RPMI8226 (cell line): ENCODE measurements around the gene GABRD.

Experiments
- DNase-seq: peaks from one replicate; pipeline ENCODE4 v3.0.0-alpha.2; 2015

GABRD gene

DNA sequence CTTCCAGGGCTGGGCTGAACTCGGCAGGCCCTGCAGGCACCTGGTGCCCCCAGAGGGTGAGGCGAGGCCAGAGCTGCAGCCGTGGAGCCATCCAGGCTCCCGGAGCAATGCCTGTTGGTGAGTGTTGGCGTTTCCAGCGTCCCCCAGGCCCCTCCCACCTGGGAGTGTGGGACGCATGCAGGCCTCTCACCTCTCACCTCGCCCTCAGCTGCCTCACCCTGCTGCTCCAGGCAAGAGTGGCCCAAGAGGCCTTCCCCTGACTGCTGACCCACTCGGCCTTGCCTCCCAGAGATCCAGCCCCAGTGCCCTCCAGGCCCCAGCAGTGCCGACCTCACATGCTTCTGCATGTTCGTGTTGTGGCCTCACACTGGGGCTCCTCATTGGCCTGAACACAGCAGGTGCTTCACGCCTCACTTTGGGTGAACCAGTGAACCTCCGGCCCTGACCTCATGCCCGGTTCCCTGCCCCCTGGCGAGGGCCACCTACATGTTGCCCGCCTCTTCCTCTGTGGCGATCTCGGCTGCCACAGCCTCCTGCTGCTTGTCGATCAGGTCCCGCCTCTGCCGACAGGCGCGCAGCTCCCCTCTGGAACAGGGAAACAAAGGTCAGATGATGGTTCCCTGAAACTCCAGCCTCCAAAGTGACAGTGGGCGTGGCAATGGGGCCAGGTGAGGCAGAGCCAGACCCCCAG lies 32.5 kb upstream of the GABRD start:
- no peak for DNase-seq

DNA sequence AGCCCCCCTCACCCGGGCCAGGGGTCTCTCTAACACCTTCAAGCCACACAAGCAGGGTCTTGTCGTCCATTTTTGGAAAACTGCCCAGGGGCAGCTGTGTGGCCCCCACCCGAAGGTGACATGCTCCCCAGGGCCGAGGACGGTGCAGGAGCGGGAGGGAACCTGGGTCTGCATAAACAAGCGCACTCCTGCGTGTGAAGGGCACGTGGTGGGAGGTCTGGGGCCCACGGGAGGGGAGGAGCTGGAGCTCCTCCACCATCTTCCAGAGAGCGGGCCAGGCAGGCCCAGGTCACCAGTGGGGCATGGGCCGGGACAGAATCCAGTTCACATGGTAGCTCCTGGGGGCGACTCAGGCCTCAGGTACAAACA lies 32.0 kb upstream of the GABRD start:
- no peak for DNase-seq

DNA sequence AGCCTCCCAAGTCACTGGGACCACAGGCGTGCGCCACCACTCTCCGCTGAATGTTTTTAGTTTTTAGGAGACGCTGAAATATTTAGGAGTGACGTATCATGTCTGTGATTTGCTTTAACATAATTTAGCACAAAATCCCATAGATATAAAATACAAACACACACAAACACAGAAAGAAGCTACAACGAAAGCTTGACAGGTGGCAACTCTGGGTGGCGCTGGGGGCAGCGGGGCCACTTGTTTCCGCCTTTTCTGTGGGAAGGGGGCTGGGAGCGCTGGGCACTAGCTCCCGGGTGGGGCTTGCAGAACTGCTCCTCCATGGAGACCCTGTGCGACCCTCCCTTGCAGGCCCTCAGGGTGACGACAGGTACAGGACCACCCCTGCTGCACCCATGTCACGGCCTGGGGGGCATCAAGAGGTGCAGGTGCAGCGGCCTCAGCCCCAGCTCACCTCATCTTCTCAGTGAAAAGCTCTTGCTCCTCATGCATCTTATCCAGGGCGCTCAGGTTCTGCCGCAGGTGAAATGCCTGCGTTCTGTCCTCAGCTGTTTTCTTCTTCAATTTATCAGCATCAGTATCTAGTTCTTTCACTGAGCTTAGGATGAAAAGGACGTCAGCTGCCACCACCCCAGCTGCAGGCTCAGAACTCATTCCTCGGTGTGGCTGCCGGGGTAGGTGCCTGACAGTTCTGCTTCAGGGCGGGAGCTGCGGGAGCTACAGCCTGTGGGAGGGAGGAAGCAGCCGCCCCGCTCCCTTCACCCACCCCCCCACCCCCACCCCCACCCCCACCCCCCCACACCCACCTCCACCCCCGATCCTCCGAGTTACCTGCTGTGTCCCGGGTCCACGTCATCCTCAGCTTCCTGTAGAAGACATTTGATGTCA lies 30.8 kb upstream of the GABRD start:
- DNase-seq, result no peak

DNA sequence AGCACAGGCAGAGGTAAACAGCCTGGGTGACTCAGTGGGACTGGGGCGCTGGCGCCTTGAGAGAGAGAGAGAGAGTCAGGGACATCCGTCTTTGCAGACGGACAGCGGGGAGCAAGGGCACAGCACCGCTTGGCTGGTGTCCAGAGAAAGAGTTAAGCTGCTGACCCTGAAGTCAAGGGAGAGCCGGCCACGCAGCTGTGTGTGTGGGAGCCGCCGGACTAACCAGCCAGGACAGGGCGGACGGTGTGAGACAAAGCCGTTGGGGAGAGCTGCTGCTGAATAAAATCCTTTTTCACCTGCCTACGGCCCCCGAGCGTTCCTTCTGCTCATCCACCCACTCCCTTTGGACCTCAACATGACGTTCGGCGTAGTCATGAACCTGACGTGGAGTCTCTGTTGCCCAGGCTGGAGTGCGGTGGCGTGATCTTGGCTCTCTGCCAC lies 30.0 kb upstream of the GABRD start:
- DNase-seq, result no peak

DNA sequence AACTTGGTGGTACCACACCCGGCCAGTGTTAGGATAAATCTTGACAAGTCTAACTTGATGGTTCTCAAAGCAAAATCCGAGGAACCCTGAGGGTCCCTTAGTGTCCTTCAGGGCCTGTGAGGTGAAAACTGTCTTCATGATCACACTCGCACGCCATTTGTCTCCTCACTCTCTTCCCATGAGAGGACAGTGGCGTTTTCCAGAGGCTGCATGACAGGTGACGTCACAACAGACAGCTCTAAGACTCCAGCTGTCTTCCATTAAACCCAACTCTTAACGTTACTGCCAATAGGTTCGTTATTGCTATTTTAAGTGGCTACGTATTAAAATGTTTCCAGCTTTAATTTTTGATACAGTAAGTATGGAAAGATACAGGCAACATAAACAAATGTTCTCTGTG lies 29.4 kb upstream of the GABRD start:
- DNase-seq, result no peak

DNA sequence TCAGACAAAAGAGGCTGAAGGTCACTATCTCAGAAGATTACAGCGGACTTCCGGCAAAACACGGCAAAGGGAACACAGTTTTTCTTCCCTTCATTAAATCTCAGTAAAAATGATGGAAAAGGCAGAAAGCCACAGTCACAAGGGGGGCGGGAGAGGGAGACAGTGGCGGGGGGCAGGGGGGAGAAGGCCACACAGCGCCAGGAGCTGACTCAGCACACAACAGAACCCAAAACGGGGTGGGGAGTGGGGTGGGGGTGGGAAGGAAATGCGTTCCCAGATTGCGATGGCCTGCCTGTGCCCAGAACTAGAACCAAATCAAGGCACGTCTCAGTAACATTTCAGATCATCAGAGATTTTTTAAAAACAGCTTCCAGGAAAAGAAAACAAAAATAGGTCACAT lies 28.9 kb upstream of the GABRD start:
- no peak for DNase-seq

DNA sequence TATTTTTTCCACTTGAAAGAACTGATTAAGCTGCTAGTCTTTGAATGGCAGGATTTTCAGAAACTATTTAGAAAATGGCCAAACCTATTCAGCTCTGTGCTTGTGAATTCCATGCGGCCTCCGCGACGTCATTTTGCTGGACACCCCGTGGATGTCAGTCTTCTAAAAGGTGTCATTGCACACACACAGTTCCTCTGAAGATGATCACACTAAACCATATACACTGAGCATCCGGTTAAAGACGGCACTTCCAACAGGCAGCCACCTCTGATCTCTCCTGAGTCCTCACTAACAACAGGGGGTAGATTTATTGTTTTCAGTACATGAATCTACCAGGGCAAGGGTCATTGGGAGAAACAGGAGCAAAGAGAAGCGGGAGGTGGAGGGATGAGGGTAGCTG lies 24.6 kb upstream of the GABRD start:
- DNase-seq, result no peak

DNA sequence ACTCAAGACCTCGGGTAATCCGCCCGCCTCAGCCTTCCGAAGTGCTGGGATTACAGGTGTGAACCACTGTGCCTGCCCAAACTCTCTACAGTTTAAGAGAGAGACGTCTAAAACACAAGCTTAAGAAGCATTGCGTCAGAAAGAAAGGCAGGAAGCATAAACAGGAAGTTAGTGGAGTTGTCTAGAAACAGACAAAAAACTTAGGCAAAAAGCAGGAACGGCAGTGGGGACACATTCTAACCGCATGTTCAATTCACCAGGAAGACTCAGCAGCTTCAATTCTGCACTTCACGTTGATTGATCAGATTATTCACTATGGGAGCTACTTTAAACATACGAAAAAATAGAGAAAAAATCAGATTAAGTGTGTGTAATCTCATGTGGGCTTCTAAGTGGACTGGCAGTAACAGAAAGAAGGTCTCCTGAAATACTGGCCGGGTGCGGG lies 22.9 kb upstream of the GABRD start:
- peak; percentile 32 for DNase-seq

DNA sequence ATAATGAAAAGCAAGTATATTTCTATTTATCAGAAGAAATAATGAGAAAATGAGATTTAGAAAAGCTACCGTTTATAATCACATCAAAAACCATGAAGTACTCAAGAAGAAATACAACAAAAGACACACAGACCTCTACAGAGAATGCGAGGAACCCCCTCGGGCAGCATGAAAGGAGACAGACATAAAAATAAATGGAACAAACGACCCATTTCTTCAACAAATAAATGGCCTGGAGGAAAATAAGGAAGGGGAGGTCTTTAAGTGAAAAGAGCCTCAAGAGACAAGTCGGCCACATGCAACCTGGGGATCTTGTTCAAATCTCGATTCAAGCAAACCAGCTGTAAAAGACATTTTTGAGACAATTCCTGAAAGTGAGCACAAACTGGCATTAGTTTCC lies 21.6 kb upstream of the GABRD start:
- no peak for DNase-seq

DNA sequence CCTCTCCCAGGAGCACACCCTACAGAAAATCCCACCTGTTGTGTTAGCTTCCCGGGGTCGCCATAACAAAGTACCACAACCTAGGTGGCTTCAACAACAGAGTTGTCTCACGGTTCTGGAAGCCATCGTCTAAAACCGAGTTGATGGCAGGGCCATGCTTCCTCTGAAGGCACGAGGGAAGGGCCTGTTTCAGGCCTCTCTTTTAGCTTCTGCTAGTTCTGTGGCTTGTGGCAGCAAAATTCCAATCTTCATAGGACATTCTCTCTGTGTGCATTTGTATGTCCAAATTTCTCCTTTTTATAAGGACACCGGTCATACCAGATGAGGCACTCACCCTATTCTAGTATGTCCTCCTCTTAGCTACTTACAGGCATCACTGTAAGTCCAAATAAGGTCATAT lies 18.7 kb upstream of the GABRD start:
- DNase-seq, result no peak

DNA sequence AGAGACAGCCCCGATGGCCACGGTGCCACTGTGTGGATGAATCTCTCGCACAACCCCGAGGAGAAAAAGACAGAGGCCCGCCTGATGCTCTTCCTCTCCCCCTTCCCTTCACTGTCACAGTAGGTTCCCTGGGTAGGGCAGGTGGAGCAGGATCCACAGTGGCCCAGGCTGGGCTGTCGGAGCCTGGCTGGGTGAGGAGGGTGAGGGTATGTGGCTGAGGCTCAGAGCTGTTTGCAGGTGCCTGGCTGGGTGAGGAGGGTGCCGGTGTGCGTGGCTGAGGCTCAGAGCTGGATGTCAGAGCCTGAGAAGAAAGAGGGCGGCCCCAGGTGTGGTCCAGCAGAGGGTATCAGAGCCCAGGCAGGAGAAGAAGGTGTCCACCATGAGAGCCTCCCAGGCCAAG lies 18.3 kb upstream of the GABRD start:
- DNase-seq, result no peak

DNA sequence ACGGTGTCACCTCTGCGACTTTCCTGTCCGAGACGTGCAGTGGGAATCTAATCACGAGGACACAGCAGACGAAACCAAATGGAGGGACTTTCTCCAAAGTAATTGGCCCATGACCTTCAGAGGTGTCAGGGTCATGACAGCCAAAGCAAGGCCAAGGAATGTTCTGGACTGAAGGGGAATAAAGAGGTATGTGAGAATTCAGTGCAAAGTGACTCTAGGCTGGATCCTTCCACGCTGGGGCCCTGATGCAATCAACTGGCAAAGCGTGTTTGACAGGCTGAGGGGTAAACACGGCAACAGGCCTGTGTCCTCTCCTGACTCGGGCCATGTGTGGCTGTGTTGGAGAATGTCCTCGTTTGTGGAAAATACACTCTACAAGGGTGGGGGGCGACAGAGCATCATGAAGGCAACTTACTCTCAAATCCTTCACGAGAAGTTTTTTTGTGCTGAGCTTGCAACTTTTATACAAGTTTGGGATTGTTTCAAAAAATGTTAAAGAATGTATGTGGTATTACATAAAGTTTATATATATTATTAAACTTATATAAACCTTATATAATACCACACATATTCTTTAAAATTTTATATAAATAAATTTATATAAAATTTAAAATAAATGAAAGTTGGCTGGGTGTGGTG lies 17.3 kb upstream of the GABRD start:
- no peak for DNase-seq

DNA sequence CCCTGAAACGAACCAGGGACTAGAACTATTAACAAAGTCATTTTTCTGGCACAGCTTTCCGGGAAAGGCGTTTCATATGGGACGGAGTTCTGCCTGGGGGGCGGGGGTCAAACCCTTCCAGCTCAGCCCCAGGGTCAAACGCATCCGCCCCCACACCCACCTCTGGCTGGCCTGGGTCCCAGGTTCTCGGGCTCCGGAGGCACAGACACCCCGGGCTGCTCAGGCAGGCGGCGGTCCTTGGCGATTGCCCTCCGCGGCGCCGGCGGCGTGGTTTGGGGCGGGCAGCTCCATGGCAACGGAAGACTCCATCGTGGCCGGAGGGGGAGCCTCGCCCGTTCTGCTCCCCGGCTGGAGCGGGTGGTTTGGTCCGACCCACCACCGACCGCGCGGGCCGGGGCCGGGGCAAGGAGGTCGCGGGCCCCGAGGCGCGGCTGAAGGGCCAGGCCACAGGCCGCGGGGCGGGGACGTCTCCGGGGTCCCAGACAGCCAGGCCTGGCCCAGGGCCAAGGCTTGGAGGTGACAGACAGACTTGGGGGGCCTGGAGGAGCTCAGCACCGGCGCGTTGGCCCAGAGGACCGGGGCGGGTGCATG lies 15.5 kb upstream of the GABRD start, which contains the start of gene CFAP74:
TSS of gene CFAP74 (minus strand) at position 246 of the 591 bp plus-strand sequence. CDS start 12,830 bp downstream, outside the sequence.
- peak; percentile 52 for DNase-seq

DNA sequence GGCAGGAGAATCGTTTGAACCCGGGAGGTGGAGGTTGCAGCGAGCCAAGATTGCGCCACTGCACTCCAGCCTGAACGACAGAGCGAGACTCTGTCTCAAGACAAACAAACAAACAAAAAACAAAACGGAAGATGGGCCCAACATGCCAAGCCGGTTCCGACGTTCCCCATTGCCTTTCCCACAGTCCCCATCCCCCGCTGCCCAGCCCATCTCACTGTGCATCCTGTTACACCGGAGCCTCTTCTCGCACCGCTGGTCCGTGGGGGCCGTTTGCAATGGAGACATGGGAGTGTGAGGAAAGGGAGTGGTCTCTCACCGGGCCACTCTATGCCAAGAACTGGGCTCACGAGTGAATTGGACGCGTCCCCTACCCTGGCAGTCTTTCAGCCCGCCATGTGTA lies 14.3 kb upstream of the GABRD start:
- no peak for DNase-seq

DNA sequence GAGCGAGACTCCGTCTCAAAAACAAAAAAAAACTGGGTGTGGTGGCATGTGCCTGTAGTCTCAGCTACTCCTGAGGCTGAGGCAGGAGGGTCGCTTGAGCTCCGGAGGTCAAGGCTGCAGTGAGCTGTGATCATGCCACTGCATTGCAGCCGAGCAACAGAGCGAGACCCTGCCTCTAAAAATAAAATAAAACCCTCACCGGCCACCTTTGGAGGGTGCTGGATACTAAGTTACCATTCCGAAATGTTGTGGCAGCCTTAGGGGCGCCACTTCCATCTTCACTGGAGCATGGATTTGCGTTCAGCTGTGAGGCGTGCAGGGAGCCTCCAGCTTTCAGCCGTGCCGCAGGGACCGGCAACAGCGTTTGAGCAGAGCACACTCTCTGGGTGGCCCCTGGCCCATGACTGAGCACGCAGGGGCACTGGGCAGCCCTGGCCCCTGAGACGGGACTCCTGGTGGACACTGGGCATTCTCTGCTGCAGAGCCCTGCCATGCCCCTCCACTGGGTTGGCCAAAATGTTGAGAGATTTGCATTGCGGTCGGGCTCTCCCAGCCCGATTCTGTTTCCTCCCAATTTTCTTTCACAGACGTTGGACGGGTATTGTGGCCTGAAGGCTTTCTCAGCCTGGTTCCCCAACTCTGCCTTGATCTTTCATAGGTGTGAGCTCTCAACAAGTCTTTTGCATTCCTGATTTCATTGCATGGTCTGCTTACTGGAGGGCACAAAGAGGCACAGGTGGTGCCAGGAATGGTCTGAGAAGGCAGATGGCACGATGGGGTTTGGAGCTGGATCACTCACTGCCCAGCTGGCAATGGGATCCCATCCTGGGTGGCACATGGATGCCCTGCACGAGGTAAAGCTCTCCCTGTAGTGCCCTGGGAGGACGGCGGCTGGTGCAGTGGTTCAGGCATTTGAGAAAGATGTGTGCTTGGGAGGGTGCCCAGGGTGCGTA lies 9.8 kb upstream of the GABRD start:
- DNase-seq, result no peak

DNA sequence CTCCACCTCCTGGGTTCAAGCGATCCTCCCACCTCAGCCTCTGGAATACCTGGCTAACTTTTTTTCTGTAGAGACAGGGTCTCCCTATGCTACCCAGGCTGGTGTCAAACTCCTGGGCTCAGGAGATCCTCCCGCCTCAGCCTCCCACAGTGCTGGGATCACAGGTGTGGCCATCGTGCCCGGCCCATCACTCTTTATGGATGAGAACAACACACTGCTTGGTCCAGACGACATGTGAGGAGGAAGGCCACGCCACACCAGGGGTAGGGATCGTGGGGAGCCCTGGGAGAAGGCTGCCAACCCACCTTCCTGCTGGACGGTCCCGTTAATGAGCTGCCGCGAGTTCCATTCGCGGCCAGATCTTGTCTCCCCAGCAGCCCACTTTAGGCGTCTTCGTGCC lies 5.0 kb upstream of the GABRD start:
- DNase-seq, result no peak

DNA sequence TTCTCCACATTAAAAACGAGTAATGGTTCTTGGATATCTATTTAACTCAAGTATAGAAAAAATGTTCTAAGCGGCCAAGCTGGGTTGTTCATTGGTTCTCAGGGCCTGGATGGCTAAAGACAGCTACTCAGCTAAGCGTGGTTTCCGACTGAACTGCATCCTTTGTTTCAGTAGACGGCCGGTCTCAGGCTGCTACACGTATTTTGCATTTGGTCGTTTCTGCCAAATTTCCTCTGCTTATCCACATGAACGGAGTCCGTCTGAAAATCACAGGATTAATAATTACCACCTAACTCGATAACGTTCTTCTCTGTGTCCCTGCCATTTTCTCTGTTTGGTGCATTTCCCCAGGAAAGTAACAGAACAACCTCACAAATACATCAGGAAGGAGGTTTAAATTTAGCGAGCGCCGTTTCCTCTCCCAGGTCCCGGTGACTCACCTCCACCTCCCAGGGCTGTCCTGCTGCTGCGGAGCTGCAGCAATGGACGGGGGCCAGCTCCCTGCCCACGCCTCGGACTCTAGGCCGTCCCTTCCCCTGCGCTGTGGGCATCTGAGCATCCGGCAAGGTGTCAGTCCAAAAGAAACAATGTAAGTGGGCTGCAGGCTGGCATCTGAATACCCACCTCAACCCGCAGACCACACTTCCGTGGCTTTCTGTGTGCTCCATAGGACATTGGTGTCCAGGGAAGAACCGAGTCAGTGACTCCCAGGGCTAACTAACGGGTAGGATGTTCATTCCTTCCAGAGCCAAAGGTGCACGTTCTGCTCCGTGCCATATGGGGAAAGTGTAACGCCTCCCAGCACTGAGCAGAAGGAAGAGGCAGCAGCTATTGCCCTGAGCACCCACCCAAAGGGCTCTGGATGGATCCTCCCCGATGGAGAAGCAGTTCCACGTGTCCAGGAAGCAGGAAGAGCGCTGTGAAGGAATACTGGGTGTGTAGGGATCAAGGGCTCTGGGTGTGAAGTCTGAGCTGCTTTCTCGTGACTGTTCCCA lies 4.1 kb upstream of the GABRD start:
- no peak for DNase-seq

DNA sequence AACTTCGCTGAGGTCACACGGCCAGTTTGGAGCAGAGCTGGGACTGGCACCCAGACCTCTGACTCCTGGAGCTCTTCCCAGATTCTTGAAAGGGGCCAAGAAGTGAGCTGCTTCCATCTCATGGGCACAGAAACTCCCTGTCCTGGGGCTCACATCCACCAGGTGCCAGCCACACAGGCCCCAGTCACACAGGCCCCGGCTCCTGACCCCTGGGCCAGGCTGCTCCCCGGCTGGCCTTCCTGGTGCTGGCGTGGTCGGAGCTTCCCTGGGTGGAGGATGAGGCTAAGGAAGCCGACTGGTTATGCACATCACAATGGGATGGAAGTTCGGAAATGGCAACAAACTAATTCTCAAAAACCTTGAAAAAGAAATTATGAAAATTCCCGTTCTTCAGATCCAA lies 3.0 kb upstream of the GABRD start:
- DNase-seq, result no peak

DNA sequence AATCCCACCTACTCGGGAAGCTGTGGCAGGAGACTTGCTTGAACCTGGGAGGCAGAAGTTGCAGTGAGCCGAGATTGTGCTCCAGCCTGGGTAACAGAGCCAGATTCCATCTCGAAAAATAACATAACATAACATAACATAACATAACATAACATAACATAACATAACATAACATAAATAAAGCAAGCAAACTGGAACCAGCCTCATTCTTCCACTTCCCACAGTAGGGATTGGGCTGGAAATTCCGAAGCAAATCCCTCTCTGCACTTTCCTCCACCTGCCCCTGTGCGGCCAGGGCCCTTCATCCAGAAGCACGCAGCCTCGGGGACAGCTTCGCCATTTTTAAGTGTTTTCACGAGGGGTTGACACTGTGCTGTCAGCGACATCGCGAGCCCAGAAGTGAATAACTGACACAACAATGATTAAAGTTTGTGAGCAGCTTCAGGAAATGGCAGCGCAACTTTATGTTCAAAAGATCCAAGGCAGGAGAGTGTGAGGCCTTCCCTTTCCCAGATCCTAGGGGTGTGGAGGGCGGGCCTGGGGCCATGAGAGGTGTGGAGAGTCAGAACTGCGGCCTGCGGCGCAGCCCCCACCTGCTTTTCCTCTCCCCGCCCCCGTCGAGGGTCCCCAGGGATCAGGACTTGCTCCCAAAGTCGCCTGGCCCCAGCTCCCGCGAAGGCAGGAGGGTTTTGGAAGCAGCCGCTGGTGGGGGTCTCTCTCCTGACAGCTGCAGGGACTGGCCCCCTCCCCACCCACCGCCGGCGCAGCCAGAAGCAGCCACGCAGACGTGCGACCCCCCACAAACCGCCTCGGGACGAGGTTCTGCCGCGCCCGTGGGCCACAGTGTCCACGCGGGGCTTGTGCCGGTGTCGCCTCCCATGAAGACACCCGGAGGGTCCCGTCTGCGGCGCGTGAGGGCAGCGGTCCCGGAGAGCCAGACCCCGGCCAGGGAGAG lies 651 bp upstream of the GABRD start:
- DNase-seq, result no peak
